Iris pigment epithelial cell (primary cell): ENCODE measurements around the gene ZNF208.
"Not testable (repeated sequence)": the region's sequence is repeated elsewhere in the genome, so short reads cannot be mapped to it uniquely, and the experiment has no call there.

ENCODE experiments used
- DNase-seq: peaks from one replicate; pipeline ENCODE4 v3.0.0-alpha.2; 2011; ENCODE audit warnings: low read depth

ZNF208 gene

GRCh38 chr19:21884786-21885185 lies 126.0 kb downstream of the ZNF208 start:
- not testable (repeated sequence) for DNase-seq

- DNase-seq = no peak
These were observed 127.2 kb downstream of the ZNF208 start for GRCh38 chr19:21883516-21883915.
